ENCODE results near the gene CBFB. TPM values are rescaled to one million over a fixed set of nuclear protein-coding genes. Genes with fewer than 3 reads are reported as not detected.

CBFB gene
- total and polyA plus RNA-seq, 9 of the 15 experiments (the other 6 are each of a cell fraction or from before 2014, with no cell fraction given) = 22.0 to 112 (median 66.5) TPM

- no peak for TF ChIP-seq SNRNP70 (optimal IDR thresholded peaks at IDR 0.05; ENCODE audit: low read depth, low read length)
- 0 out of 2 replicates have a peak, but pooled peaks have one; percentile 72 for TF ChIP-seq STAT6 (CRISPR knock-in tag; IDR thresholded peaks at IDR 0.05)
- no peak for TF ChIP-seq ZNF165 (CRISPR knock-in tag; IDR thresholded peaks at IDR 0.05; ENCODE audit: borderline replicate concordance)
- no peak for TF ChIP-seq ZNF695 (CRISPR knock-in tag; IDR thresholded peaks at IDR 0.05)
- TF ChIP-seq LCOR (CRISPR knock-in tag; IDR thresholded peaks at IDR 0.05) = no peak
- peak in 1 of 2 experiments; percentile 50; a peak in 1 of 4 replicates for TF ChIP-seq TRIM24 (IDR thresholded peaks at IDR 0.05)
- no peak for TF ChIP-seq POLR3A (IDR thresholded peaks at IDR 0.05; ENCODE audit: borderline replicate concordance, extremely low read depth, insufficient read depth, insufficient read length)
- TF ChIP-seq NR2C1 (IDR thresholded peaks at IDR 0.05) = no peak
- no peak for TF ChIP-seq NR2C1 (tag; IDR thresholded peaks at IDR 0.05)
- TF ChIP-seq STAG1 (CRISPR knock-in tag; IDR thresholded peaks at IDR 0.05; ENCODE audit: borderline replicate concordance) = no peak
- no peak for TF ChIP-seq SAP30 (IDR thresholded peaks at IDR 0.05; ENCODE audit: borderline replicate concordance, insufficient read depth, low read depth, low read length, poor library complexity, severe bottlenecking)
- no peak for TF ChIP-seq RFX5 (IDR thresholded peaks at IDR 0.05; ENCODE audit: low read depth, low read length)
- no peak for TF ChIP-seq NFE2 (IDR thresholded peaks at IDR 0.05; ENCODE audit: low read depth)
- TF ChIP-seq HES1 (IDR thresholded peaks at IDR 0.05; ENCODE audit: low read depth) = no peak
- no peak for TF ChIP-seq LARP7 (IDR thresholded peaks at IDR 0.05)
- TF ChIP-seq, protein P1, sequence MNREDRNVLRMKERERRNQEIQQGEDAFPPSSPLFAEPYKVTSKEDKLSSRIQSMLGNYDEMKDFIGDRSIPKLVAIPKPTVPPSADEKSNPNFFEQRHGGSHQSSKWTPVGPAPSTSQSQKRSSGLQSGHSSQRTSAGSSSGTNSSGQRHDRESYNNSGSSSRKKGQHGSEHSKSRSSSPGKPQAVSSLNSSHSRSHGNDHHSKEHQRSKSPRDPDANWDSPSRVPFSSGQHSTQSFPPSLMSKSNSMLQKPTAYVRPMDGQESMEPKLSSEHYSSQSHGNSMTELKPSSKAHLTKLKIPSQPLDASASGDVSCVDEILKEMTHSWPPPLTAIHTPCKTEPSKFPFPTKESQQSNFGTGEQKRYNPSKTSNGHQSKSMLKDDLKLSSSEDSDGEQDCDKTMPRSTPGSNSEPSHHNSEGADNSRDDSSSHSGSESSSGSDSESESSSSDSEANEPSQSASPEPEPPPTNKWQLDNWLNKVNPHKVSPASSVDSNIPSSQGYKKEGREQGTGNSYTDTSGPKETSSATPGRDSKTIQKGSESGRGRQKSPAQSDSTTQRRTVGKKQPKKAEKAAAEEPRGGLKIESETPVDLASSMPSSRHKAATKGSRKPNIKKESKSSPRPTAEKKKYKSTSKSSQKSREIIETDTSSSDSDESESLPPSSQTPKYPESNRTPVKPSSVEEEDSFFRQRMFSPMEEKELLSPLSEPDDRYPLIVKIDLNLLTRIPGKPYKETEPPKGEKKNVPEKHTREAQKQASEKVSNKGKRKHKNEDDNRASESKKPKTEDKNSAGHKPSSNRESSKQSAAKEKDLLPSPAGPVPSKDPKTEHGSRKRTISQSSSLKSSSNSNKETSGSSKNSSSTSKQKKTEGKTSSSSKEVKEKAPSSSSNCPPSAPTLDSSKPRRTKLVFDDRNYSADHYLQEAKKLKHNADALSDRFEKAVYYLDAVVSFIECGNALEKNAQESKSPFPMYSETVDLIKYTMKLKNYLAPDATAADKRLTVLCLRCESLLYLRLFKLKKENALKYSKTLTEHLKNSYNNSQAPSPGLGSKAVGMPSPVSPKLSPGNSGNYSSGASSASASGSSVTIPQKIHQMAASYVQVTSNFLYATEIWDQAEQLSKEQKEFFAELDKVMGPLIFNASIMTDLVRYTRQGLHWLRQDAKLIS (CRISPR knock-in tag; IDR thresholded peaks at IDR 0.05) = no peak
- no peak for TF ChIP-seq HLTF (IDR thresholded peaks at IDR 0.05)
- TF ChIP-seq RAD21 (CRISPR knock-in tag; conservative IDR thresholded peaks at IDR 0.05 in 1 of 2, IDR thresholded peaks at IDR 0.05 in 1 of 2) = peak; percentile 15 to 26; a peak in 1 of 4 replicates
- no peak for TF ChIP-seq KAT2B (IDR thresholded peaks at IDR 0.05; ENCODE audit: low read depth, low read length)
- TF ChIP-seq JUNB (CRISPR knock-in tag; conservative IDR thresholded peaks at IDR 0.05) = no peak
Measured at GRCh38 chr16:67013823-67014633, 14.9 kb upstream of the CBFB start (continued).
